Effector memory CD4-positive, alpha-beta T cell (primary cell): Measurements from ENCODE around the gene ELMOD1.

Experiments used
- DNase-seq, 3 donors: peaks; one replicate each; pipeline ENCODE4 v3.0.0-alpha.2; 2020
- H3K27ac ChIP-seq: 2 replicates; pipeline ENCODE4 v1.7.0; 2013; ENCODE audit warnings: mild to moderate bottlenecking, low read length, moderate library complexity; ENCODE audit not compliant: insufficient read depth, poor library complexity, severe bottlenecking
- H3K27me3 ChIP-seq: replicated peaks from 2 replicates; pipeline ENCODE4 v1.7.0; 2013; ENCODE audit warnings: mild to moderate bottlenecking, low read length; ENCODE audit not compliant: insufficient read depth, control insufficient read depth, poor library complexity, severe bottlenecking
- H3K36me3 ChIP-seq: 2 replicates; pipeline ENCODE4 v1.7.0; 2013; ENCODE audit warnings: mild to moderate bottlenecking, low read length, moderate library complexity; ENCODE audit not compliant: control insufficient read depth, insufficient read depth
- H3K4me1 ChIP-seq: 2 replicates; pipeline ENCODE4 v1.7.0; 2013; ENCODE audit warnings: low read length, mild to moderate bottlenecking; ENCODE audit not compliant: control insufficient read depth, insufficient read depth, poor library complexity, severe bottlenecking
- H3K4me3 ChIP-seq: 2 replicates; pipeline ENCODE4 v1.7.0; 2013; ENCODE audit warnings: low read length, low read depth, mild to moderate bottlenecking; ENCODE audit not compliant: insufficient read depth, poor library complexity, severe bottlenecking
- H3K9me3 ChIP-seq: 2 replicates; pipeline ENCODE4 v1.7.0; 2013; ENCODE audit warnings: mild to moderate bottlenecking, low read length, moderate library complexity; ENCODE audit not compliant: control insufficient read depth
- total RNA-seq, 3 donors: gene quantifications; one replicate each; lab custom pipeline; 2026; lab: John Stamatoyannopoulos, UW

The ELMOD1 gene
- total RNA-seq: 0 reads per million in 3 donors

DNA sequence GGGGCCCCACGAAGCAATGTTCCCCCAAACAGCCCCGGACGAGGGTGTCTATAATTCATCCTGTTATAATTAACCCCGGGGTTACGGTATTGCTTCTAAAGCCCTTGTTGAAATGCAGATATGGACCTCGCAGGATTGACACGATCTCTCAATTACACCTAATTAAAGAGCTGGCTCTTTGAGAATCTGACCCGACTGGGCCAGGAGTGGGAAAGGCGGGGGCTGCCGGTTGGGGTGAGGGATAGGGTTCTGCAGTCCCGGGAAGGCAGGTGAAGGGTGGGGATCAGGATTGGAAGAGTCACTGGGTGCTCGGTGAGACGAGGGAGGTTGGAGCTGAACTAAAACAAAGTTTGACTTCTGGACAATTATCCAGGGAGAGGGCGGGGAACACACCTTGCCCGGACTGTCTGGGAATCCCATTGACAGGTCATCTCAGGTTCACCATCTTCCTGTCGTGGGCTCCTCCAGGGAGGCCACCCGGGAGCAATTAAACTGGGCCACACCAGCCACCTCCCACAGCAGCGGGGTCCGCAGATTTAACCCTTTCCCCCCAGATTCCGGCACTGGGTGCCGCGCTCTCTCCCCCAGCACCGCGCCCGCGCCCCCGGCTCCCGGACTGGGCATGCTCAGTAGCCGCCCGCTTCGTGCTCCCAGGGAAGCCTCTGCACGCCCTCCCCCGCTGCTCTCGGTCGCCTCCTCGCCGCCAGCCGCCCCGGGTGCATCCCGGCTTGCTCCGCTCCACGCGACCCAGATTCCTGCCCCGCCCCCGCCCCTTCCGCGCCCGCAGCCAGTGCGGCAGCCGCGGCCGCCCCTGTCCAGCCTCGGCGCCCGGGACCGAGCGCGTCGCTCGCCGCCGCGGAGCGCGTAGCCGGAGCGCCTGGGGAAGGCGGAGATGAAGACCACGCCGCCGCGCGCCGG lies at the start of gene ELMOD1:
ELMOD1 (plus strand) TSS at position 688 of the 918 bp plus-strand sequence. CDS start 27,043 bp downstream, outside the sequence.
- H3K4me1 ChIP-seq: peaks cover 17% of the 10 kb centered on the region
- no peak for DNase-seq
- no peaks in the 10 kb centered on the region for H3K36me3 ChIP-seq
- H3K27me3 ChIP-seq: peaks cover 43% of the 10 kb centered on the region
- H3K27ac ChIP-seq: no peak within 1 kb of the TSS
- no peaks in the 10 kb centered on the region for H3K9me3 ChIP-seq
- peak within 1 kb of the TSS; percentile 64 for H3K4me3 ChIP-seq

DNA sequence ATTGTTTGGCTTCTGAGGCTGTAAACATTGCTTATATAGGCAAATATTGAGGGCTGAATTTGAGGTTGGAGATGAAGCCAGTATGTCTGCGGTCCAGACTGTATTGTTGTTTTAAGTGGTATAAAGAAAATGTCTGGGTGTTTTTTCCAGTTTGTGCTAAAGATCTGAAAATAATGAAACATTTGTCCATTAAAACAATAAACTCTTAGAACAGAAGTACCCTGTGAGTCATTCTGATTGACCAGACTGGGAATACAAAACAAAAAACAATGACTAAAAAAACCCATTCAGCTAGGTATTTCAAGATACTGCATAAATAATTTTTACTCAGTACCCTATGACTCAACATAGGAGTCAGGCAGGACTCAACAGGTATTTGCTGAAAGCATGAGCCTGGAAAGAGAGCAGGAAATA lies 45.8 kb upstream of the ELMOD1 start:
- H3K27ac ChIP-seq: no peak overlapping the region
- no peak for DNase-seq
- no peaks in the 10 kb centered on the region for H3K9me3 ChIP-seq
- H3K36me3 ChIP-seq: peaks cover 15% of the 10 kb centered on the region
- no peaks in the 10 kb centered on the region for H3K4me1 ChIP-seq
- no peak overlapping the region for H3K4me3 ChIP-seq
- no peaks in the 10 kb centered on the region for H3K27me3 ChIP-seq

- Histone ChIP-seq H3K9me3 (no peaks in the 10 kb centered on the region), H3K36me3 (peaks cover 29% of the 10 kb centered on the region), H3K4me1 (no peaks in the 10 kb centered on the region), H3K4me3 (no peak overlapping the region), H3K27ac (no peak overlapping the region), H3K27me3 (no peaks in the 10 kb centered on the region)
- no peak for DNase-seq
Observed at GRCh38 chr11:107547961-107548360, 43.0 kb upstream of the ELMOD1 start.

DNA sequence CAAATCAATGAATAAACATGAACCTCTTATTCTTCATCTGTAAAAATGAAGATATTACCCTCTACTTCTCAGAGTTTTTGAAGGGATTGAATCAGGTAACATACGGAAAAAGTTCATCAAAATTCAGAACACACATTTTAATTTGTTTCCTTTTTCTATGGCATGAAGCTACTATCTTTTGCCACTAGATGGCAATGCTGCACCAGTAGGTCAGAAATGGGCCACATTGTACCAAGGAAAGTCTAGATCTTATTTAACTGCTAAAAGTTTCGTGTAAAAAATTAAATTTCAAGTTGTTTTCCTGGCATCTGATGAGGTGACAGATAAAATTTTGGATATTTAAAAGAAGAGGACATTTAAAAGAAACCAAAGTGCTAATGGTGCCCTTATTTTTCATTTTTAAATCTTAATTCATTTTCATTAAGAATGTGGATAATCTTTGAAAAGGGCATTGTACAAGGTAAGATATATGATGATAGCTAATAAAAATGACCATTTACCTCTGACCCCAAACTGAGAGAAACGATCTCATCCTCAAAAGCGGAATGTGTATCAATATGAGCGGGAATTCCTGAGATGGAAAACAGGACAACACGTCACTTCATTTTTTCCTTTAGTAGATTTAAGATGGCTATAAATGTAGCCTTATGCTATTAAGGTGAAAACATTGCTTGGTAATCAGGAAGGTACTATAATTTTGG lies 41.5 kb upstream of the ELMOD1 start:
- no peak overlapping the region for H3K27ac ChIP-seq
- H3K9me3 ChIP-seq: no peaks in the 10 kb centered on the region
- no peaks in the 10 kb centered on the region for H3K4me1 ChIP-seq
- DNase-seq: peak in 1 of 3 donors; percentile 12
- H3K4me3 ChIP-seq: no peak overlapping the region
- H3K36me3 ChIP-seq: peaks cover 36% of the 10 kb centered on the region
- H3K27me3 ChIP-seq: no peaks in the 10 kb centered on the region

DNA sequence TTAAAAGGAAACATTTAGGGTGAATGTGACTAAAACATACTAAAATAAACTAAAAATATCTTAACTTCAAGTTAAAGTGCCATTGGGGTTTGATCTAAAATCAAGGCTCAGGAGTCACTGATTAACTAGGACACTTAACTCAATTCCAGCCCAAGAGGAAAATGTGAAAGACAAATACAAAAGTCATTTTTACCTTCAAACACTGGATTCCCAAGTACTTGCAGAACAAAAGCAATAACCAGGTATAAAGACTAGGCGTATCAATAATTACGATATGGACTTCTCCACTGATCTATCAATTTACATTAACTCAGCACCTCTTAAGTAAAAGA lies 41.0 kb upstream of the ELMOD1 start:
- no peak for DNase-seq
- Histone ChIP-seq H3K4me1 (no peaks in the 10 kb centered on the region), H3K4me3 (no peak overlapping the region), H3K36me3 (peaks cover 35% of the 10 kb centered on the region), H3K27ac (no peak overlapping the region), H3K9me3 (no peaks in the 10 kb centered on the region), H3K27me3 (no peaks in the 10 kb centered on the region)

DNA sequence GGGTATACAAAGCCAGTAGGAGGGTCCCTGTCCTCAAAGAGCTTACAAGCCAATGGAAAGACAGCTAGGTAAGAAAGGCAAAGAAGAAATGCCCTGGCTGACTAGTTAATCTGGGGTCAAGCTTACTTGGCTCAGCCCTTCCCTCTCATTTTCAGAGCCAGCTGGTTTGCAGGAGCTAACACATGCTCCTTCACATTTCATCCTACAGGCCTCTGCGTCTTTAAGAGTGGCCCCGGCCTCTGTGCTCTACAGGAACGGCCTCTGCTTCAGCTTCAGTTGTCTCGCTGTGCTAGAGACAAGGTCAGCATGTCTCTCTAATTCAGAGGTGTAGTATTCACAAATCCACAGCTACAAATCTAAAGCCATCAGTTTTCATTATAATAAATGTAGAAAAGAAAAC lies 40.6 kb upstream of the ELMOD1 start:
- no peaks in the 10 kb centered on the region for H3K27me3 ChIP-seq
- no peak overlapping the region for H3K27ac ChIP-seq
- no peak overlapping the region for H3K4me3 ChIP-seq
- no peaks in the 10 kb centered on the region for H3K9me3 ChIP-seq
- H3K4me1 ChIP-seq: no peaks in the 10 kb centered on the region
- no peak for DNase-seq
- H3K36me3 ChIP-seq: peaks cover 39% of the 10 kb centered on the region

DNA sequence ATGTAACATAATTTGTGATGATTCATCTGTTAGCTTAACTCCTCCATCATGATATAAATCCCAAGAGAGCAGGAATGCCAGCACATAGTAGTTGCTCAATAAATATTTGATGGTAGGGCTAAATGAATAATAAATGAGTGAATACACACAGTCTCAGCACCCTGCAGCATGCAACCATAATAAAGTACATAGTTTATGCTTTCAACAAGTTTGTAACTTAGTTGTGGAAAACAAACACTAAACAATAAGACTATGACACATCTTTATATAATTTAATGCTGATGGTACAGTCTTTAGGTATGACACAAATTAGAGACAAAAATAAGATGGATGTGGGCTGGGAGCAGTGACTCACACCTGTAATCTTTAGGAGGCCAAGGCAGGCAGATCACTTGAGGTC lies 29.3 kb upstream of the ELMOD1 start:
- H3K27ac ChIP-seq: no peak overlapping the region
- DNase-seq: no peak
- peaks cover 18% of the 10 kb centered on the region for H3K4me1 ChIP-seq
- no peaks in the 10 kb centered on the region for H3K27me3 ChIP-seq
- peaks cover 25% of the 10 kb centered on the region for H3K36me3 ChIP-seq
- no peaks in the 10 kb centered on the region for H3K9me3 ChIP-seq
- no peak overlapping the region for H3K4me3 ChIP-seq

DNA sequence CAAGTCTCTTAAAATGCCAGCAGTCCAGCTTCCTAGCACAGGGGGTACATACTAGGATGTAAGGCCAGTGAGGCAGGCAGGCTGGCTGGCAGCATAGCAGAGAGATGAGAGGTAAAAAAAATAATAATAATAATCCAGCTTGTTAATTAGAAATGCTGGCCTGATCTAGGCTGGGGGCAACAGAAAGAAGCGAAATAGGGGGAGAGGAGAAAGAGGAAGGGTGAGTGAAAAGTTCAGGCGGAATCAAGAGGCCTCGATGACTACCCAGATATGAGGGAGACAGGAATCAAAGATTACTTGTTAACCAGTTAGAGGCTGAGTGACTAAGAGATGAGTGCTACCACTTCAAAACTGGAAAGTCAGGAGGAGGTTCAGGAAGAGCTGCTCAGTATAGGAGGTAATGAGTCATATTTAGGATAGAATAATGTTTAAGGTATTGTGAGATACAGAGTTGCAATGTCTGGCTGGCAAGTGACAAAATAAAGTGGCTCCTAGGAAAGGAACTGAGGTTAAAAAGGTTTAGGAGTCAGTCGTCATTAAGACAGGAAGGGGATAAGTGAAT lies 28.2 kb upstream of the ELMOD1 start:
- H3K36me3 ChIP-seq: peaks cover 25% of the 10 kb centered on the region
- no peak for DNase-seq
- H3K27me3 ChIP-seq: no peaks in the 10 kb centered on the region
- H3K9me3 ChIP-seq: no peaks in the 10 kb centered on the region
- no peak overlapping the region for H3K4me3 ChIP-seq
- H3K4me1 ChIP-seq: peaks cover 18% of the 10 kb centered on the region
- no peak overlapping the region for H3K27ac ChIP-seq

- Histone ChIP-seq H3K4me3 (no peak overlapping the region), H3K4me1 (peaks cover 18% of the 10 kb centered on the region), H3K9me3 (no peaks in the 10 kb centered on the region), H3K27ac (no peak overlapping the region), H3K36me3 (peaks cover 17% of the 10 kb centered on the region), H3K27me3 (no peaks in the 10 kb centered on the region)
- DNase-seq: peak in 1 of 3 donors; percentile 6
Observed at GRCh38 chr11:107563702-107564101, 27.2 kb upstream of the ELMOD1 start.

DNA sequence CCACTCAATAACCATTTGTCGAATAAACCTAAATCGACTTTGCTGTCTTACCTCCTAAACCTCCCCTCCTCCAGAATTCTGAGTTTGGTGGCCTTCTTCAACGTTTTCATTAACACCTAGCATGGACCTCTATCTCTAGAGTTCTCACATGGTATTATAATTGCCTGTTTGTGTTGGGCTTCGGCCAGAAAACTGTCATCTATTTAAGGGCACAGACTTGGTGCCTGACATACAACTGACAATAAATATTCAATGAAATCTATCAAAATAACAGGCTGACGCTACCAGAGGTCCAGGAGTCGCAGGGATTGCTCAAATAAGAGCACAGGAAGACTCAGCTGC lies 26.1 kb upstream of the ELMOD1 start:
- Histone ChIP-seq H3K27me3 (no peaks in the 10 kb centered on the region), H3K4me3 (peak overlapping the region; percentile 83), H3K27ac (peak overlapping the region; percentile 77), H3K36me3 (peaks cover 10% of the 10 kb centered on the region), H3K4me1 (peaks cover 18% of the 10 kb centered on the region), H3K9me3 (no peaks in the 10 kb centered on the region)
- DNase-seq: no peak
